ENCODE data around the gene RALGPS1. TPM values are rescaled to one million over a fixed set of nuclear protein-coding genes. Genes with fewer than 3 reads are reported as not detected.

Gene RALGPS1
- polyA plus RNA-seq, 1 experiment = 1.7 TPM

DNA sequence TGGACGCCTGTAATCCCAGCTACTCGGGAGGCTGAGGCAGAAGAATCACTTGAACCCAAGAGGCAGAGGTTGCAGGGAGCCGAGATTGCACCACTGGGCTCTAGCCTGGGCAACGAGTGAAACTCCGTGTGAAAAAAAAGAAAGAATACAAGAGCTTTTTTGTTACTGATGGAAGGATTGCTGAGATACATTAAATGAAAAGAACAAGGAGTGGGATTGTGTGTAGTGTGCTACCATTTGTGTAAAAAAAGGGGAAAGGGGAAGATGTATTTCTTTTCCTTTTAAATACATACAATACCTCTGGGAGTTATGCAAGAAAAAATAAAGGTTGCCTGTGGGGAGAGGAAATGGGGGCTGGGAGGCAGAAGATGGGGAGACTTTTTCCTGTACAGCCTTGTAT, 335.3 kb downstream of the RALGPS1 start:
- DNase-seq (ENCODE audit: low read depth) = no peak
- ChIA-PET CTCF (interaction anchor here (2.5 kb wide), 1 partner anchor 16 kb away, joined by 5 read pairs; no protein-coding TSS in a partner anchor), POLR2A (no interaction called here)
- Histone ChIP-seq H3K36me3 (ENCODE audit: control insufficient read depth, insufficient read depth, low read length) (no peaks in the 10 kb centered on the region), H3K4me3 (ENCODE audit: low read depth, low read length) (no peak overlapping the region), H3K27me3 (ENCODE audit: control insufficient read depth, insufficient read depth, low read length) (no peaks in the 10 kb centered on the region)
- TF ChIP-seq, protein P1, sequence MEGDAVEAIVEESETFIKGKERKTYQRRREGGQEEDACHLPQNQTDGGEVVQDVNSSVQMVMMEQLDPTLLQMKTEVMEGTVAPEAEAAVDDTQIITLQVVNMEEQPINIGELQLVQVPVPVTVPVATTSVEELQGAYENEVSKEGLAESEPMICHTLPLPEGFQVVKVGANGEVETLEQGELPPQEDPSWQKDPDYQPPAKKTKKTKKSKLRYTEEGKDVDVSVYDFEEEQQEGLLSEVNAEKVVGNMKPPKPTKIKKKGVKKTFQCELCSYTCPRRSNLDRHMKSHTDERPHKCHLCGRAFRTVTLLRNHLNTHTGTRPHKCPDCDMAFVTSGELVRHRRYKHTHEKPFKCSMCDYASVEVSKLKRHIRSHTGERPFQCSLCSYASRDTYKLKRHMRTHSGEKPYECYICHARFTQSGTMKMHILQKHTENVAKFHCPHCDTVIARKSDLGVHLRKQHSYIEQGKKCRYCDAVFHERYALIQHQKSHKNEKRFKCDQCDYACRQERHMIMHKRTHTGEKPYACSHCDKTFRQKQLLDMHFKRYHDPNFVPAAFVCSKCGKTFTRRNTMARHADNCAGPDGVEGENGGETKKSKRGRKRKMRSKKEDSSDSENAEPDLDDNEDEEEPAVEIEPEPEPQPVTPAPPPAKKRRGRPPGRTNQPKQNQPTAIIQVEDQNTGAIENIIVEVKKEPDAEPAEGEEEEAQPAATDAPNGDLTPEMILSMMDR (IDR thresholded peaks at IDR 0.05; ENCODE audit: insufficient read depth, low read depth, low read length) = no peak

DNA sequence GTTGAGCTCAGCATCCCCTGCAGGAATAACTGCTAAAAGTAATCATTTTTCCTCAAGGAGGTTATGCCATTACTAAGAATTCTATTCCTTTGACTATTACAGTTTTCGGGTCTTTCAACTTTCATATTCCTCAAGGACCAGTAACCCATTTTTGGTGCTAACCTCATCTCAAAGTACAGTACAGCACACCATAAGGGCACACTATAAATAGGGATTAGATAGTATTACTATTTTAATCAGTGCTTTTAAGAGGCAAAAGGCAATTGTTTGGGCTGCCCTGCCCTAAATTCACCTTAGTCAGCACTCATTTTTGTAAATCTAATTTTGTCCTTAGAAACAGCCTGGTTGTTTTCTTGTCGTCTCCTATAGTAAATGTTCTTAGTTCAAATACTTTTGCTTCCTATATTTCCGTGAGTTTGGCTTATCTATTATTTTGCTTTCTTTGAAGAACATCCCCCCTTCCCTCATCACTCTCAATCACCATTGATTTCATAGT, 336.4 kb downstream of the RALGPS1 start:
- ChIA-PET POLR2A (interaction anchor here (0.6 kb wide), 1 partner anchor 357 kb away, joined by 6 read pairs; no protein-coding TSS in a partner anchor), CTCF (interaction anchor here (0.5 kb wide), 1 partner anchor 654 kb away, joined by 4 read pairs; no protein-coding TSS in a partner anchor)
- no peak for DNase-seq (ENCODE audit: low read depth)
- H3K27me3 ChIP-seq (ENCODE audit: control insufficient read depth, insufficient read depth, low read length) = no peaks in the 10 kb centered on the region
- no peak overlapping the region for H3K4me3 ChIP-seq (ENCODE audit: low read depth, low read length)
- H3K36me3 ChIP-seq (ENCODE audit: control insufficient read depth, insufficient read depth, low read length) = no peaks in the 10 kb centered on the region
- TF ChIP-seq, protein P1 (IDR thresholded peaks at IDR 0.05; ENCODE audit: insufficient read depth, low read depth, low read length) = no peak

DNA sequence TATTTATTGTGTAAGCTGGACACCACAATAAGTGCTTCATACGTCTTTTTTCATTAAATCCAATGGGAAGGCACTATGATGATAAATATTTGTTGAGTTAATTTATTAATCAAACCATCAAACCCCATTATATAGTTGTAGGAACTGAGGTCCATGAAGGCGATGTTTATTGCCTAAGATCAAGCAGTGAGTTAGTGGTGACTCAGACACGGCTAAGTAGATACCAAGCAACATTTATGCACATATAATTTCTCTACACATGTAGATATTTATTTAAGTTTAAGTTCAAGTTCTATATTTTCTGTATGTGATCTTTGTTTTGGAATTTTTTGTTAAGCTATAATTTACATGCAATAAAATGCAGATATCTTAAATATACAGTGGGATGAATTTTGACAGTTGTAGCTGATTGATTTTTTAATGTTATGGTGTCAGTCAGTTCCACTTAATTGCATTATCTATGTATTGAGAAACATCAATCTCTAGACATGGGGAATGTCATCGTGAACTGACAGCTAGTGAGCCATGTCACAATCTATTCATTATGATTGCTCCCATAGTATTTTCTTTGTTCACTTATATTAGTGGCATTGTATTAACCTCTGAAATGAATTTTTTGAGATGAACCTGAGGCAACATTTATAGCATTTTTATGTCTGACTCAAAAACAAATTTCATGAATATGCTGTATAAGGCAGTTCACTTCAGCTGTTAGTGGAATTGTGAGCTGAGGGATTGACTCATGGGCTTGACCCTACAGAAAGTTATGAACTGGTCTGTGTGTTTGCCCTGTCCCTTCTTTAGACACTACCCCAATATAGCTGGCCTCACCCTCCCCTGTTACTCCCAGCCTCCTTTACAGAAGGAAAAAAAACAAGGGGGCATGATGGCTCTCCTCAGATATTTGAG, 338.1 kb downstream of the RALGPS1 start:
- H3K36me3 ChIP-seq (ENCODE audit: control insufficient read depth, insufficient read depth, low read length) = no peaks in the 10 kb centered on the region
- TF ChIP-seq, protein P1 (IDR thresholded peaks at IDR 0.05; ENCODE audit: insufficient read depth, low read depth, low read length) = no peak
- no peaks in the 10 kb centered on the region for H3K27me3 ChIP-seq (ENCODE audit: control insufficient read depth, insufficient read depth, low read length)
- CTCF ChIA-PET = interaction anchor here (0.8 kb wide), 1 partner anchor 128 kb away, joined by 3 read pairs; no protein-coding TSS in a partner anchor
- H3K4me3 ChIP-seq (ENCODE audit: low read depth, low read length) = no peak overlapping the region
- POLR2A ChIA-PET = no interaction called here
- no peak for DNase-seq (ENCODE audit: low read depth)

DNA sequence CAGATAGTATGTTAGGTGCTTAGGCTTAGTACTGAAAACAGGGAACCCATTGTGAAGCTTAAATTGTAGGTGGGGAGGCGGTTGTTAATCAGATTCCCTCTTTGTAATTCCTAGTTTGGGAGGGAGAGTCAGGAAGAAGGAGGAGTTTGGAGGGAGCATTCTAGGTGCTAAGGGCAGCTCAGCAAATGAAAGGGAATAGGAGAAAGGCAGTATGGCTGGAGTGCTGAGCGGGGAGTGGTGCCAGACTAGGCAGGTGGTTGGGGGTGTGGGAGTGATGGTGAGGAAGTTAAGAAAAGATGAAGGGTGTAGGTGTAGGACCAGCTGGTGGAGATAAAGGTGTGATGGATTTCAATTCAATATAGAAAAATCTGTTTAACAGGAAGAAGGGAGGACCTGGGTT, 338.9 kb downstream of the RALGPS1 start:
- ChIA-PET POLR2A (no interaction called here), CTCF (no interaction called here)
- TF ChIP-seq, protein P1 (IDR thresholded peaks at IDR 0.05; ENCODE audit: insufficient read depth, low read depth, low read length) = no peak
- Histone ChIP-seq H3K27me3 (ENCODE audit: control insufficient read depth, insufficient read depth, low read length) (no peaks in the 10 kb centered on the region), H3K4me3 (ENCODE audit: low read depth, low read length) (no peak overlapping the region), H3K36me3 (ENCODE audit: control insufficient read depth, insufficient read depth, low read length) (no peaks in the 10 kb centered on the region)
- DNase-seq (ENCODE audit: low read depth) = no peak

DNA sequence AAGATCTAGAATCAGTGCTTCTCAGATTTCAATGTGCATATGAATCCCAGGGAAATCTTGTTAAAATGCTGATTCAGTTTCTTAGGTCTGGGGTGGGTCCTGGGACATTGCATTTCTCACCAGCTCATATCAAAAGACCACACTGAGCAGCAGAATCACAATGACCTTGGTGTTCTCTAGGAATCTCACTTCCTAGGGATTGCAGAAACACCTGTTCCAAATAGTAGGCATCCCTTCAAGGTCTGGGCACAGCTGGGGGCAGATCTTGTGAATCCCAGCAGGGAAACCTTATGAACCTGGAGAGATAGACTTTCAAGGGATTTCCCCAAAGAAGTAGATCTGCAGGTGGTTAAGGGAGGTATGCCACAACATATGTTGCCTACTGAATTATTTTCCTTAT, 341.1 kb downstream of the RALGPS1 start:
- H3K4me3 ChIP-seq (ENCODE audit: low read depth, low read length) = no peak overlapping the region
- TF ChIP-seq, protein P1 (IDR thresholded peaks at IDR 0.05; ENCODE audit: insufficient read depth, low read depth, low read length) = no peak
- ChIA-PET CTCF (interaction anchor here (1.5 kb wide), 1 partner anchor 15 kb away, joined by 5 read pairs; no protein-coding TSS in a partner anchor), POLR2A (no interaction called here)
- H3K27me3 ChIP-seq (ENCODE audit: control insufficient read depth, insufficient read depth, low read length) = no peaks in the 10 kb centered on the region
- H3K36me3 ChIP-seq (ENCODE audit: control insufficient read depth, insufficient read depth, low read length) = no peaks in the 10 kb centered on the region
- DNase-seq (ENCODE audit: low read depth) = no peak

Measured in BJ (cell line).